ENCODE results near the gene GPR146.

GRCh38 chr7:1049801-1050200 lies 5.5 kb downstream of the GPR146 start:
- TF ChIP-seq, protein P1, sequence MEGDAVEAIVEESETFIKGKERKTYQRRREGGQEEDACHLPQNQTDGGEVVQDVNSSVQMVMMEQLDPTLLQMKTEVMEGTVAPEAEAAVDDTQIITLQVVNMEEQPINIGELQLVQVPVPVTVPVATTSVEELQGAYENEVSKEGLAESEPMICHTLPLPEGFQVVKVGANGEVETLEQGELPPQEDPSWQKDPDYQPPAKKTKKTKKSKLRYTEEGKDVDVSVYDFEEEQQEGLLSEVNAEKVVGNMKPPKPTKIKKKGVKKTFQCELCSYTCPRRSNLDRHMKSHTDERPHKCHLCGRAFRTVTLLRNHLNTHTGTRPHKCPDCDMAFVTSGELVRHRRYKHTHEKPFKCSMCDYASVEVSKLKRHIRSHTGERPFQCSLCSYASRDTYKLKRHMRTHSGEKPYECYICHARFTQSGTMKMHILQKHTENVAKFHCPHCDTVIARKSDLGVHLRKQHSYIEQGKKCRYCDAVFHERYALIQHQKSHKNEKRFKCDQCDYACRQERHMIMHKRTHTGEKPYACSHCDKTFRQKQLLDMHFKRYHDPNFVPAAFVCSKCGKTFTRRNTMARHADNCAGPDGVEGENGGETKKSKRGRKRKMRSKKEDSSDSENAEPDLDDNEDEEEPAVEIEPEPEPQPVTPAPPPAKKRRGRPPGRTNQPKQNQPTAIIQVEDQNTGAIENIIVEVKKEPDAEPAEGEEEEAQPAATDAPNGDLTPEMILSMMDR (IDR thresholded peaks at IDR 0.05): no peak
- TF ChIP-seq POLR2A (IDR thresholded peaks at IDR 0.05): no peak

All from right lobe of liver (tissue), 4 donors.